AG04450 (cell line): ENCODE results near the gene RGS16. TPM values are rescaled to one million over a fixed set of nuclear protein-coding genes. Genes with fewer than 3 reads are reported as not detected.

ENCODE experiments used
- CTCF ChIA-PET: fragments of 300-600, 350-600 bp; formaldehyde crosslinking; extraction: SDS; loops from one replicate; lab custom pipeline; 2022; ENCODE audit warnings: antibody characterized with exemption, inconsistent platforms; lab: Charles Lee
- POLR2A ChIA-PET: fragments of 350-600 bp; formaldehyde crosslinking; extraction: SDS; loops from one replicate; lab custom pipeline; 2021; ENCODE audit warnings: antibody characterized with exemption, inconsistent platforms; lab: Yijun Ruan, JAX
- DNase-seq: peaks from one replicate; pipeline ENCODE4 v3.0.0-alpha.2; 2011; ENCODE audit warnings: low read depth, low spot score
- H3K27ac ChIP-seq: one replicate; pipeline ENCODE4 v1.5.1; 2012; ENCODE audit warnings: low read depth, low read length, control low read depth
- H3K27me3 ChIP-seq: one replicate; pipeline ENCODE4 v1.6.0; 2012; ENCODE audit warnings: low read length; ENCODE audit not compliant: control insufficient read depth, insufficient read depth
- H3K4me3 ChIP-seq: 2 replicates; pipeline ENCODE4 v1.5.1; 2011; ENCODE audit warnings: mild to moderate bottlenecking, low read depth, low read length, control low read depth
- H3K9me3 ChIP-seq: 2 replicates; pipeline ENCODE4 v1.5.1; 2012; ENCODE audit warnings: low read length; ENCODE audit not compliant: control insufficient read depth, insufficient read depth
- CTCF ChIP-seq: IDR thresholded peaks from 2 replicates; pipeline ENCODE4 v1.5.1; 2011; ENCODE audit warnings: low read depth, low read length, control low read depth, inconsistent platforms
- polyA plus RNA-seq: library from polyadenylated mRNA; depleted of rRNA; stranded (reverse); fragments of >200 nt; gene quantifications from 2 replicates; pipeline ENCODE4 v1.2.3, GENCODE V29; 2011

The RGS16 gene
- polyA plus RNA-seq, 1 experiment, result 0.10 TPM

DNA sequence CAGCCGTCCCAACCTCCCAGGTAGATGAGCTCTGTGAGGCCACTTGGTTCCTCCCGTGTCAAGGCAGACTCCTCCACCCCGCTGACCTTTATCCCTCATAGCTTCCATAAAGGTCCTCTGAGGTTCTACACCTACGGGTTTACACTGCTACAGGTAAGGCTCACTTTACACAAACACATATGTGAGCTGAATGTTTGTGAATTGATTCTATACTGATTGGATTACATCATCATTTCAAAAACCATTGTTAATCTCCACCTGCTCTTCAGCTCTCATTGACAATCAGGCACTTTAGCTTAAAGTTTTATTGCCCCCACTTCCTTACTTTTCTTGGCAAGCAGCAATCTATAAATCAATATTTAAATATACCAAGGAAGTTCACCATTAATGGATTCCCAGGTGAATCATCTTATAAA lies 12.8 kb upstream of the RGS16 start:
- no peak for TF ChIP-seq CTCF
- no peak overlapping the region for H3K27ac ChIP-seq
- DNase-seq, result no peak
- no peak overlapping the region for H3K4me3 ChIP-seq
- H3K27me3 ChIP-seq, result peaks cover 29% of the 10 kb centered on the region
- POLR2A ChIA-PET, result no interaction called here
- CTCF ChIA-PET, result interaction anchor here (0.7 to 3.2 kb wide), 6 partner anchors 16 to 170 kb away, joined by 3 to 8 read pairs (median 4); no protein-coding TSS in a partner anchor
- no peaks in the 10 kb centered on the region; the same call in 1 of the 2 replicates for H3K9me3 ChIP-seq

- POLR2A ChIA-PET, result interaction anchor here (0.5 kb wide), 1 partner anchor 145 kb away, joined by 5 read pairs; no protein-coding TSS in a partner anchor
- no peak for TF ChIP-seq CTCF
- Histone ChIP-seq H3K27me3 (peaks cover 23% of the 10 kb centered on the region), H3K4me3 (no peak overlapping the region), H3K27ac (no peak overlapping the region), H3K9me3 (no peaks in the 10 kb centered on the region; the same call in 1 of the 2 replicates)
- CTCF ChIA-PET, result interaction anchor here (0.7 to 3.2 kb wide), 6 partner anchors 15 to 170 kb away, joined by 3 to 8 read pairs (median 4); no protein-coding TSS in a partner anchor
- DNase-seq, result no peak
Observed at GRCh38 chr1:182616130-182617013, 12.2 kb upstream of the RGS16 start.

- Histone ChIP-seq H3K9me3 (no peaks in the 10 kb centered on the region; the same call in 1 of the 2 replicates), H3K27me3 (peaks cover 23% of the 10 kb centered on the region), H3K4me3 (peak overlapping the region; percentile 57), H3K27ac (peak overlapping the region; percentile 77)
- TF ChIP-seq CTCF, result no peak
- CTCF ChIA-PET, result interaction anchor here (1.4 to 4.6 kb wide), 4 partner anchors 13 to 169 kb away, joined by 6 to 33 read pairs (median 12); no protein-coding TSS in a partner anchor
- no peak for DNase-seq
- POLR2A ChIA-PET, result interaction anchor here (0.5 to 1.0 kb wide), 3 partner anchors 11 to 146 kb away, joined by 3 to 5 read pairs (median 3); partner anchors contain the start of gene RGS16
Observed at GRCh38 chr1:182615468-182616129, 11.4 kb upstream of the RGS16 start.

GRCh38 chr1:182614796-182615454 lies 10.7 kb upstream of the RGS16 start:
- CTCF ChIA-PET, result interaction anchor here (1.4 to 4.6 kb wide), 5 partner anchors 13 to 170 kb away, joined by 6 to 33 read pairs (median 6); no protein-coding TSS in a partner anchor
- H3K27ac ChIP-seq, result peak overlapping the region; percentile 77
- POLR2A ChIA-PET, result interaction anchor here (1.0 kb wide), 2 partner anchors 10 to 20 kb away, joined by 3 read pairs; partner anchors contain the start of gene RGS16
- H3K27me3 ChIP-seq, result peaks cover 19% of the 10 kb centered on the region
- peak; percentile 44 for DNase-seq
- peak overlapping the region; percentile 57 for H3K4me3 ChIP-seq
- no peaks in the 10 kb centered on the region; the same call in 1 of the 2 replicates for H3K9me3 ChIP-seq
- TF ChIP-seq CTCF, result no peak
